ENCODE data around the gene CELF2.

- TF ChIP-seq REST (IDR thresholded peaks at IDR 0.05; ENCODE audit: insufficient read depth in 1 of 2, low read depth in 2 of 2, low read length in 2 of 2): no peak
- no peak for TF ChIP-seq TAF1 (IDR thresholded peaks at IDR 0.05; ENCODE audit: borderline replicate concordance, insufficient read depth, low read length)
- TF ChIP-seq SIN3A (IDR thresholded peaks at IDR 0.05; ENCODE audit: borderline replicate concordance, insufficient read depth, low read length): no peak
- no peak for TF ChIP-seq POLR2AphosphoS5 (IDR thresholded peaks at IDR 0.05; ENCODE audit: low read depth, low read length)
These were observed 14.0 kb upstream of the CELF2 start for GRCh38 chr10:11003679-11004078.

All from PFSK-1 (cell line).